NB4 (cell line): ENCODE data around the gene SCN3A.

ENCODE experiments used
- MYC ChIP-seq: IDR thresholded peaks from 2 replicates; pipeline ENCODE4 v1.6.1; 2011; ENCODE audit warnings: low read depth, low read length
- TF ChIP-seq, protein P1 (sequence below): IDR thresholded peaks from one replicate; pipeline ENCODE4 v1.5.1; 2012; ENCODE audit warnings: low read depth, low read length

- TF ChIP-seq MYC: no peak
- TF ChIP-seq, protein P1, sequence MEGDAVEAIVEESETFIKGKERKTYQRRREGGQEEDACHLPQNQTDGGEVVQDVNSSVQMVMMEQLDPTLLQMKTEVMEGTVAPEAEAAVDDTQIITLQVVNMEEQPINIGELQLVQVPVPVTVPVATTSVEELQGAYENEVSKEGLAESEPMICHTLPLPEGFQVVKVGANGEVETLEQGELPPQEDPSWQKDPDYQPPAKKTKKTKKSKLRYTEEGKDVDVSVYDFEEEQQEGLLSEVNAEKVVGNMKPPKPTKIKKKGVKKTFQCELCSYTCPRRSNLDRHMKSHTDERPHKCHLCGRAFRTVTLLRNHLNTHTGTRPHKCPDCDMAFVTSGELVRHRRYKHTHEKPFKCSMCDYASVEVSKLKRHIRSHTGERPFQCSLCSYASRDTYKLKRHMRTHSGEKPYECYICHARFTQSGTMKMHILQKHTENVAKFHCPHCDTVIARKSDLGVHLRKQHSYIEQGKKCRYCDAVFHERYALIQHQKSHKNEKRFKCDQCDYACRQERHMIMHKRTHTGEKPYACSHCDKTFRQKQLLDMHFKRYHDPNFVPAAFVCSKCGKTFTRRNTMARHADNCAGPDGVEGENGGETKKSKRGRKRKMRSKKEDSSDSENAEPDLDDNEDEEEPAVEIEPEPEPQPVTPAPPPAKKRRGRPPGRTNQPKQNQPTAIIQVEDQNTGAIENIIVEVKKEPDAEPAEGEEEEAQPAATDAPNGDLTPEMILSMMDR: no peak
Observed at GRCh38 chr2:165126244-165126643, 77.6 kb downstream of the SCN3A start.
